Umbilical cord (tissue), 2 donors: ENCODE results near the gene CENPC. TPM values are rescaled to one million over a fixed set of nuclear protein-coding genes. Genes with fewer than 3 reads are reported as not detected.
"Not testable (repeated sequence)": the region's sequence is repeated elsewhere in the genome, so short reads cannot be mapped to it uniquely, and the experiment has no call there.

ENCODE experiments used
- DNase-seq: peaks from one replicate; pipeline ENCODE4 v3.0.0-alpha.2; 2015; ENCODE audit warnings: low spot score
- total RNA-seq: library from RNA; depleted of rRNA; stranded (reverse); fragments of >200 nt; gene quantifications from one replicate; pipeline ENCODE4 v1.2.3, GENCODE V29; 2014; ENCODE audit warnings: low replicate concordance; ENCODE audit not compliant: insufficient read depth

CENPC gene
- 20.5 TPM for total RNA-seq

GRCh38 chr4:67545199-67546003 lies at the start of gene CENPC:
TSS of gene CENPC (minus strand) at chr4:67545503. CDS start at chr4:67545355, 148 bp downstream.
- DNase-seq: peak; percentile 99

GRCh38 chr4:67593741-67594175 lies 48.5 kb upstream of the CENPC start:
- peak; percentile 40 for DNase-seq

GRCh38 chr4:67587156-67587555 lies 41.9 kb upstream of the CENPC start:
- no peak for DNase-seq

GRCh38 chr4:67584496-67584895 lies 39.2 kb upstream of the CENPC start:
- no peak for DNase-seq

GRCh38 chr4:67581913-67582312 lies 36.6 kb upstream of the CENPC start:
- DNase-seq: no peak

GRCh38 chr4:67581208-67581857 lies 36.0 kb upstream of the CENPC start:
- no peak for DNase-seq

GRCh38 chr4:67580577-67580976 lies 35.3 kb upstream of the CENPC start:
- no peak for DNase-seq

- no peak for DNase-seq
Measured at GRCh38 chr4:67576538-67576937, 31.2 kb upstream of the CENPC start.

GRCh38 chr4:67576059-67576466 lies 30.8 kb upstream of the CENPC start:
- DNase-seq: no peak

- DNase-seq: no peak
Measured at GRCh38 chr4:67575232-67576058, 30.1 kb upstream of the CENPC start.

- no peak for DNase-seq
Measured at GRCh38 chr4:67573193-67573592, 27.9 kb upstream of the CENPC start.

GRCh38 chr4:67571975-67572374 lies 26.7 kb upstream of the CENPC start:
- no peak for DNase-seq

- no peak for DNase-seq
Measured at GRCh38 chr4:67570537-67570936, 25.2 kb upstream of the CENPC start.

- no peak for DNase-seq
Measured at GRCh38 chr4:67568820-67569219, 23.5 kb upstream of the CENPC start.

- no peak for DNase-seq
Measured at GRCh38 chr4:67566335-67566734, 21.0 kb upstream of the CENPC start.

GRCh38 chr4:67565284-67565683 lies 20.0 kb upstream of the CENPC start:
- no peak for DNase-seq

- no peak for DNase-seq
Measured at GRCh38 chr4:67558493-67558892, 13.2 kb upstream of the CENPC start, which contains the start of gene STAP1. TSS of gene STAP1 (plus strand) at chr4:67558727. CDS start at chr4:67558810, 83 bp downstream.

GRCh38 chr4:67556436-67556835 lies 11.1 kb upstream of the CENPC start:
- DNase-seq: peak; percentile 4

- no peak for DNase-seq
Measured at GRCh38 chr4:67555447-67555846, 10.1 kb upstream of the CENPC start.

- DNase-seq: no peak
Measured at GRCh38 chr4:67554096-67554495, 8.8 kb upstream of the CENPC start.

GRCh38 chr4:67552146-67552792 lies 7.0 kb upstream of the CENPC start:
- DNase-seq: not testable (repeated sequence)
